HepG2 (cell line): ENCODE measurements around the gene MEX3A. TPM values are rescaled to one million over a fixed set of nuclear protein-coding genes. Genes with fewer than 3 reads are reported as not detected.
A peak's percentile ranks its signal among the peaks of the same experiment; 100 is the strongest.

ENCODE experiments used
- AGO1 ChIP-seq: fragments of 200-400 bp; formaldehyde crosslinking; IDR thresholded peaks from 2 replicates; pipeline ENCODE4 v1.6.1; 2017; ENCODE audit warnings: mild to moderate bottlenecking, low read depth, low read length, moderate library complexity; ENCODE audit not compliant: poor library complexity, severe bottlenecking
- ARID2 ChIP-seq: sonication (generic); formaldehyde crosslinking; IDR thresholded peaks from 2 replicates; pipeline ENCODE4 v1.8.1; 2022; ENCODE audit warnings: mild to moderate bottlenecking, missing genetic modification reagents, borderline replicate concordance
- HNF4G ChIP-seq, 2 experiments: sonication (generic) in 1 of 2; formaldehyde crosslinking in 1 of 2; IDR thresholded peaks; 2 replicates each; pipeline versions ENCODE4 v1.4.0 to v1.6.1; 2011 to 2020; ENCODE audit warnings: borderline replicate concordance in 2 of 2, low read depth in 2 of 2, mild to moderate bottlenecking in 2 of 2, low read length in 1 of 2, missing genetic modification reagents in 1 of 2, moderate library complexity in 1 of 2
- KDM6A ChIP-seq: IDR thresholded peaks from 2 replicates; pipeline ENCODE4 v1.6.1; 2016; ENCODE audit warnings: low read depth
- NFKB2 ChIP-seq: sonication (generic); formaldehyde crosslinking; IDR thresholded peaks from 2 replicates; pipeline ENCODE4 v1.4.0; 2020; ENCODE audit warnings: missing genetic modification reagents, borderline replicate concordance
- PRDM15 ChIP-seq: sonication (generic); formaldehyde crosslinking; IDR thresholded peaks from 2 replicates; pipeline ENCODE4 v1.4.0; 2020; ENCODE audit warnings: missing genetic modification reagents
- THAP7 ChIP-seq: sonication (generic); formaldehyde crosslinking; IDR thresholded peaks from 2 replicates; pipeline ENCODE4 v1.8.1; 2023; ENCODE audit warnings: mild to moderate bottlenecking, missing genetic modification reagents
- ZNF33B ChIP-seq: sonication (generic); formaldehyde crosslinking; IDR thresholded peaks from 2 replicates; pipeline ENCODE4 v1.5.1; 2020; ENCODE audit warnings: mild to moderate bottlenecking, missing genetic modification reagents
- ZNF407 ChIP-seq: sonication (generic); formaldehyde crosslinking; IDR thresholded peaks from one replicate; pipeline ENCODE4 v1.5.1; 2020; ENCODE audit warnings: mild to moderate bottlenecking, missing genetic modification reagents; ENCODE audit errors: not compliant biosample characterization
- ZNF746 ChIP-seq: sonication (generic); formaldehyde crosslinking; IDR thresholded peaks from 2 replicates; pipeline ENCODE4 v1.8.0; 2022; ENCODE audit warnings: mild to moderate bottlenecking, missing genetic modification reagents
- ZNF775 ChIP-seq: sonication (generic); formaldehyde crosslinking; IDR thresholded peaks from 2 replicates; pipeline ENCODE4 v1.4.0; 2020; ENCODE audit warnings: missing genetic modification reagents, mild to moderate bottlenecking, moderate library complexity, borderline replicate concordance
- polyA plus RNA-seq, 8 experiments: library from polyadenylated mRNA; depleted of rRNA in 3 of 8; stranded (reverse) in 7 of 8; unstranded in 1 of 8; fragments of >200 nt; fragmentation: Illumina TruSeq in 4 of 8; extraction: Trizol in 4 of 8; gene quantifications; 2 replicates each; pipeline versions ENCODE4 v1.2.1 to v1.2.3, GENCODE V29; 2011 to 2016; ENCODE audit warnings: low read depth in 4 of 8, missing spikeins in 1 of 8, mixed read lengths in 1 of 8; ENCODE audit not compliant: insufficient read depth in 1 of 8
- total RNA-seq, 5 experiments: library from RNA; depleted of rRNA; stranded (reverse); fragments of >200 nt; fragmentation: Illumina TruSeq; extraction: Trizol; gene quantifications; 2 replicates each; pipeline ENCODE4 v1.2.3, GENCODE V29; 2016; ENCODE audit warnings: low read depth in 1 of 5

The MEX3A gene
- total and polyA plus RNA-seq, 2 of the 13 experiments (the other 11 are each of a cell fraction or from before 2014, with no cell fraction given): 7.6 to 9.1 TPM

GRCh38 chr1:156082309-156083091 lies at the start of gene MEX3A (continued):
- TF ChIP-seq ZNF407 (CRISPR knock-in tag) (no peak), ZNF775 (CRISPR knock-in tag) (no peak), ARID2 (no peak), HNF4G (IDR thresholded peaks at IDR 0.05; ENCODE audit: borderline replicate concordance, low read depth, low read length) (peak; percentile 57; the same call in 1 of the 2 replicates), HNF4G (CRISPR knock-in tag; IDR thresholded peaks at IDR 0.05; ENCODE audit: borderline replicate concordance, low read depth) (no peak), THAP7 (CRISPR knock-in tag) (no peak), ZNF746 (peak; percentile 54; the same call in 1 of the 2 replicates), NFKB2 (CRISPR knock-in tag) (no peak), KDM6A (CRISPR knock-in tag) (no peak), AGO1 (no peak), PRDM15 (0 out of 2 replicates have a peak, but pooled peaks have one; percentile 27), ZNF33B (no peak)
